HepG2 (cell line): ENCODE data around the gene SLC35A2.

Experiments
- ARNTL ChIP-seq: sonication (generic); formaldehyde crosslinking; IDR thresholded peaks from 2 replicates; pipeline ENCODE4 v1.4.0; 2020; ENCODE audit warnings: mild to moderate bottlenecking, missing genetic modification reagents
- CTCF ChIP-seq: sonication (generic); formaldehyde crosslinking; IDR thresholded peaks from 2 replicates; pipeline ENCODE4 v1.5.0; 2020; ENCODE audit warnings: mild to moderate bottlenecking, missing genetic modification reagents, moderate library complexity
- EZH2 ChIP-seq: conservative IDR thresholded peaks from 2 replicates; pipeline ENCODE4 v1.6.1; 2012; ENCODE audit warnings: mild to moderate bottlenecking, low read depth, low read length, moderate library complexity
- FOXK1 ChIP-seq: sonication (generic); formaldehyde crosslinking; IDR thresholded peaks from 2 replicates; pipeline ENCODE4 v1.4.0; 2020; ENCODE audit warnings: low read depth, missing genetic modification reagents, borderline replicate concordance
- HCFC1 ChIP-seq: fragments of 150-350 bp; IDR thresholded peaks from 2 replicates; pipeline ENCODE4 v1.6.1; 2014; ENCODE audit warnings: low read depth, low read length
- KAT7 ChIP-seq: IDR thresholded peaks from 2 replicates; pipeline ENCODE4 v1.6.1; 2018; ENCODE audit warnings: borderline replicate concordance, missing compliant biosample characterization
- MAF1 ChIP-seq: sonication (generic); formaldehyde crosslinking; IDR thresholded peaks from 2 replicates; pipeline ENCODE4 v1.5.0; 2020; ENCODE audit warnings: missing genetic modification reagents, borderline replicate concordance
- POLR2A ChIP-seq, 2 experiments: IDR thresholded peaks; 2 replicates each; pipeline ENCODE4 v1.6.1; 2011; ENCODE audit warnings: low read depth in 2 of 2, low read length in 2 of 2, mild to moderate bottlenecking in 1 of 2, moderate library complexity in 1 of 2; ENCODE audit not compliant: insufficient read depth in 1 of 2
- ZBED4 ChIP-seq: sonication (generic); formaldehyde crosslinking; IDR thresholded peaks from 2 replicates; pipeline ENCODE4 v1.4.0; 2020; ENCODE audit warnings: missing genetic modification reagents, borderline replicate concordance
- ZBTB7A ChIP-seq: sonication (generic); formaldehyde crosslinking; IDR thresholded peaks from 2 replicates; pipeline ENCODE4 v1.8.0; 2022; ENCODE audit warnings: mild to moderate bottlenecking, missing genetic modification reagents
- ZKSCAN5 ChIP-seq: sonication (generic); formaldehyde crosslinking; IDR thresholded peaks from 2 replicates; pipeline ENCODE4 v1.5.1; 2020; ENCODE audit warnings: mild to moderate bottlenecking, missing genetic modification reagents
- ZNF33A ChIP-seq: sonication (generic); formaldehyde crosslinking; IDR thresholded peaks from 2 replicates; pipeline ENCODE4 v1.5.1; 2020; ENCODE audit warnings: missing genetic modification reagents, mild to moderate bottlenecking, moderate library complexity, borderline replicate concordance
- ZNF484 ChIP-seq: sonication (generic); formaldehyde crosslinking; IDR thresholded peaks from 2 replicates; pipeline ENCODE4 v1.5.1; 2020; ENCODE audit warnings: mild to moderate bottlenecking, low read depth, missing genetic modification reagents, borderline replicate concordance
- ZNF704 ChIP-seq: sonication (generic); formaldehyde crosslinking; IDR thresholded peaks from 2 replicates; pipeline ENCODE4 v1.8.1; 2023; ENCODE audit warnings: mild to moderate bottlenecking, inconsistent platforms, moderate library complexity, missing genetic modification reagents, borderline replicate concordance

DNA sequence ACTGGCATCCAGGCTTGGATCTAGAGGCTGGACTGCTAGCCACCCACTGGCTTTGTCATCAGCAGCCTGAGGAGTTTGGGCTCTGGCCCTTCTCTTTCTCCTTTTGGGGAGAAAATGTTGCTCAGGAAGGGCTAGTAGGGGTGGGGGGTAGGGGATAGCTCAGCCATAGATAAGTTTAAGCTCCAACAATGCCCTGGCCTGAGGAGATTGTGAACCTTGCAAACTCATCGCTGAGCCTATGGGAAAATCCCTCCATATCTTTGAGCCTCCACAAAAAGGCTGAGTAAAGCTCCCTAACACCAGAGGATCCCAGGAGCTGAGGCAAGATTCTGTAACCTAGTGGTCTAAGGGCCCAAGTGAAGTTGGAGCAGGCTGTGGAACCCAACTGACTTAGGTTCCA is 37.1 kb upstream of the SLC35A2 start:
- no peak for TF ChIP-seq CTCF (CRISPR knock-in tag)
- TF ChIP-seq EZH2 = no peak
- no peak for TF ChIP-seq POLR2A (IDR thresholded peaks at IDR 0.05; ENCODE audit: insufficient read depth in 1 of 2, low read depth in 2 of 2, low read length in 2 of 2)
- TF ChIP-seq ZNF33A (CRISPR knock-in tag) = no peak
- TF ChIP-seq HCFC1 = no peak
- no peak for TF ChIP-seq ZNF704 (CRISPR knock-in tag)
- no peak for TF ChIP-seq ZKSCAN5 (CRISPR knock-in tag)
- TF ChIP-seq ZBTB7A (CRISPR knock-in tag) = no peak
- TF ChIP-seq ARNTL (CRISPR knock-in tag) = no peak
- TF ChIP-seq ZBED4 (CRISPR knock-in tag) = no peak
- no peak for TF ChIP-seq KAT7
- no peak for TF ChIP-seq MAF1
- TF ChIP-seq FOXK1 (CRISPR knock-in tag) = no peak
- no peak for TF ChIP-seq ZNF484 (CRISPR knock-in tag)
